HG02884 (cell line): ENCODE data around the gene LHFPL3.

Source experiments
- ATAC-seq: cut with Tn5 transposase; IDR thresholded peaks from one replicate; pipeline ENCODE4 v1.9.1; 2021; ENCODE audit warnings: mild to moderate bottlenecking, moderate library complexity; ENCODE audit not compliant: unreplicated experiment

Gene LHFPL3

DNA sequence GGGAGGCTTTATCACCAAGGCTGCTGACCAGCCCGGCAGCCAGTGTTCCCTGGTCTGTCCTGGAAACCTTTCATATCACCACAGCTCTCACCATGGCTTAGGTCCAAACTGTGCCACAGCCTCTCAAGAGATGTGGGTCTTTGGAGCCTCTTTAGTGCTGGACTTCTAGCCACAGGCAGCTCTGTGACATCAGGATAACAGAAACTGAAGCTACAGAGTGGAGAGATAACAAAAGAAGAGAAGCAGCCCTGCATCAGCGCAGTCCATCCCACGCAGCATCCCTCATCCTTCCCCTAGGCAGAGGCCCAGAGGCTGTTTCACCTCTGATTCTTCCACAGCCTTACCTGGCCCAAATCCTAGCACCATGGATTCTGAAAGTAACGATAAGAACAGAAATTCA lies 497.7 kb downstream of the LHFPL3 start:
- ATAC-seq, result no peak

DNA sequence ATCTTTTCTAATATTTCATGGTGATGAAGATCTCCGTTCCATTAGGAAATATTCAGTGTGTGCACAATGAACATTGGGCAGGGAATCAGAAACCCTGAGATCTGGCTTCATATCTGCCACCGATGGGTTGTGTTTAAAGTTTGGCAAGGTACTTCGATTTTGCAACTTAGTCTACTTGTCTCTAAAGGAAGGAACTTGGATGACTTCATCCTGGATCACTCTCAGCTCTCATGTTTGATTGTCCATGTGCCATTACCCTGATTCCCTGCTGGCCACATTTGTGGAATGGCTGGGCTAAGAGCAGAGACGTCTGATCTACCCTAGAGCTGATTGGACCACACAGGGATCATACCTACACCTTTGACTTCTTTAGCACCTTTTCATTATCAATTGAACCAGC lies 508.6 kb downstream of the LHFPL3 start:
- no peak for ATAC-seq

DNA sequence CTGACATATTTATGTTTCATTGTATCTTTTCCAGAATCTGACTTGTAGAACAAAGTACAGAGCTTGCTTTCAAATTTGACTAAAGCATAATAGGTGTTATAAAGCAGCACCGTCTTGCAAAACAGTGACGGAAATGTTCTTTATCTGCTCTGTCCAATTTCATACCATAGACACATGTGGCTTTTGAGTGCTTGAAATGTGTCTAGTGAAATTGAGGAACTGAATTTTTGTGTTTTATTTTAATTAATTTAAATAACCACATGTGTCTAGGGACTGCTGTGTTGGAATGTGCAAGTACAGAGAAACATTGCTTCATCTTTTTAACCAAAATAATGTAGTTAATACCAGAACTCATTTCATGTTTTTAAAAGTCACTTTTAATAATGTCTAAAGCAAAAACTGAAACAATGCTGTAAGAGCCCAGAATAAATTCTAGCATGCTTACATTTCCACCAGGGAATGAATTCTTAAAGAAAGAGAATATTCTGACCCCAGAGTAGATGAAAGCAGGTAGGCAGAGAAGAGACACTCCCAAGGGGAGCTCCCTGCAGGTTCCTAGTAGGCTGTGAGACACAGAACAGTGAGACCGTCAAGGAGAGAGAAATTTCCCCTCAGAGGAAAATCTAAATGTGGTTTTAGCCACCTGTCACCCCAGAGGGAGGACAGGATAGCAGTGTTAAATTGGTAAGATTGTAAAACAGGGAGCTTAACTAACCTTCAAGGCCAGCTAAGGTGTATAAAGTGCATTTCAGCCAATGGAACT lies 510.3 kb downstream of the LHFPL3 start:
- ATAC-seq, result no peak

DNA sequence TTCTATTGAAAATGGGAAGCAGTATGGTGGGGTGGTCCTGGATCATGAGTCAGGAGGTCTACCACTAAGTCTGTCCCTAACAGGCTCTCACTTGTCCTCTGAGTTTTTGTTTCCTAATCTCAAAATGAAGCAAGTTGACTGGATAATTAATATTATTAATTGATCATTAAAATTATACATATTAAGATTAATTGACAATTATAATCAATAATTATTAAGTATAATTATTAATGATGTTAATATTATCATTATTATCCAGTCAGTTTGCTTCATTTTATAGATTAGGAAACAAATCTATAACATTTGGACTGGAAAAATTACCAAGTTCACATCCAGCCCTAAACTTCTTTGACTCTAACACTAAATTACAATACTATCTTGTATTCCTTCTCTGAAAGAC lies 511.4 kb downstream of the LHFPL3 start:
- no peak for ATAC-seq

DNA sequence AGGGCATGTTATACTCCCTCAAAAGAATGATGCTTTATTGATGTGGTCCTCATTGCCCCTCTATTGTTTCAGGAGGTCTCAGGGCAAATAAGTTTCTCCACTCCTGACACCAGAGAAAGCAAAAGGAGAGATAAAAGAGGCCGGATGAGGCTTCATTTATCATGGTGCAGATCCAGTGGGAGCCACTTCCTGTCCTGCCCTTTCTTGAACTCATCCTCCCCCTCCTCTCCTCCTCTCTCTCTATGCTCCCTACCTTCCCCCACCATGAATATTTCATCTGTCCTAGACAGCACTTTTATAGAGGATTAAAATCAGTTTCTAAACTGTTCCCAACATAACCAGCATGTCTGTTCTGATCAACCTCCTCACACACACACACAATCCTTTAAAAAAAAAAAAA lies 513.4 kb downstream of the LHFPL3 start:
- no peak for ATAC-seq

DNA sequence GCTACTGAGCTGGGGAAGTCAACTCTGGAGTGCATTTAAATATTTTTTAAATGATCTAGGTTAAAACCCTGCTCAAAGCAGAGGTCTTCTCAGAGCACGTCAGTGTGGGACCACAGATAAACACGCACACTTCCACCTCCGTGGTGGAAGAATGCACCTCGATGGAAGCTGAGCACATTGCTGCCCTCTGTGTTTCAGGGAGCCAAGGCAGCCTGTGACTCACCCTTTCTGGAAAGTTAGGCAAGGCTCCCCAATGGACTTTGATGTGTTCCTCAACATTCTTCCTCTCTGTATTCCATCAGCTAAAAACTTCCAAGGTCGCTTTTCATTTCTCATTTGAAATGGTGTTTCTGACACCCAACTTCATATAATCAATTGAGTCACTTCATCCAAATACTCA lies 514.8 kb downstream of the LHFPL3 start:
- ATAC-seq, result no peak

DNA sequence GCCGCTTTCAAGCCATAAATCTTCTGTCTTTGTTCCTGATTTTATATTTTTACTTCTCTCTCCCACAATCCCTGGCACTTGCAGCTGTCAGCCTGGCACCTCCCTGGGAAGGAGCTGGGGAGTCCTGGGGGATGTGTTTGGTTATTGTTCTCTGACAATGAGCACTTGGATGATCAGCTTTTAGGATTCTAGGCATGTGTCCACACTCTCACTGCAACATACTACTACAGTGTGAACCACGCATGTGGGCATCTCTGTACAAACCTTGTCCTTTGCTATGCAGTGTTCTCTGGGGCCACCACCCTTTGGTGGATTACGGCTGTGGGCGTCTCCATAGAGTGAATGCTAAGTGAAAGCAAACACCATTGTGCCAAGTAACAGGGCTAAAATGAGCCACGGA lies 517.2 kb downstream of the LHFPL3 start:
- no peak for ATAC-seq

DNA sequence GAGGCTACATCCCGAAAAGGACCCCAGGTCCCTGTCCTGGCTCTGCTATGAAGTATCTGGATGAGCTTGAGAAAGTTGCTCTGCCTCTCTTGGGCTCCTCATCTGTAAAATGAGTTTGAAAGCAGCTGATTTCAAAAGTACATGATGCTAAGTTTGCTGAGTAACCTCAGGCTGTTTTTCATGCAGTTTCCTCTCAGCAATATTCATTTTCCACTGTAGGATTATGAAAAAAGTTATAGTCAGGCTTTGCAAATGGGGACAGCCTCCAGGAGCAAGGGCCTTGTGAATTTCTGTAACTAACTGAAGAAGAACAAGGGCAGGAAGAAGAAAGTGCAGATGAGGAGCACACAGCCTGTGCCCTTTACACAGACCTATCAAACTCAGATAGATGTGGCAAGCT lies 518.3 kb downstream of the LHFPL3 start:
- ATAC-seq, result no peak

DNA sequence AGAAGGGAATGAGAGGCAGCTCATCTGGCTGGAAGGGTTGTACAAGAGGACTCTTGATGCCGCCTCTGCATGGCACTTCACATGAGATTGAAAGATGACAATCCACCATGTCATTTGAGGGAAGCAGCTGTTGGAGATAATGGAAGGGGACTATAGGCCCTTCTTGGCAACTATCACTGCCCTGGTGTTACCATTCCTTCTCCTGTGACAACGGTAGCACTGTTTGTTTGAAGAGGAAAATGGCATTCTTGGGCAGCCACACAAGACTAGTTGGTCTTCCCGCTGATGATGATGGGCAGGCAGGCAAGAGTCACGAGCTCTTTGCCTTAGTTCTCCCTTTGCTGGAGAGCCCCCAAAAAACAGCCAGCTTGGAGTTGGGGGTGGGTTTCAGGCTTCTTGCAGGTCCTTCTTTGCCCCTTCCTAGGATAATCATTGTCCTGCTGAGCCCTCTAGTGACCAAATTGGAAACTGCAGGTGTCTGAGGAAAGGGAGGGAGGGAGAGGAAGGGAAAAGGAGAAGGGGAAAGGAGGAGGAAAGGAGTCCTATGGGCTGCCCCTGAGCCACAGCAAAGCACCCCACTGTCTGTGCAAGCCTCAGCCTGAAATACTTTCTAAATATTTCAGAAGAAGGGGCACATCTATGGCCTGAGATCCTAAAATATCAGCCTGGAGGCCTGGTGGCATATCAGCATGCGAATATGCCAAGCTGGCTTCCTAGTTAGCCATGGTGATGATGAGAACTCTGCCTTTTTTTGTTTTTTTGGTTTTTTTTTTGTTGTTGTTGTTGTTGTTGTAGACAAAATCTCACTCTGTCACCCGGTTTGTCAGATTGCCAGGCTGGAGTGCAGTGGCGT lies 520.0 kb downstream of the LHFPL3 start:
- no peak for ATAC-seq

DNA sequence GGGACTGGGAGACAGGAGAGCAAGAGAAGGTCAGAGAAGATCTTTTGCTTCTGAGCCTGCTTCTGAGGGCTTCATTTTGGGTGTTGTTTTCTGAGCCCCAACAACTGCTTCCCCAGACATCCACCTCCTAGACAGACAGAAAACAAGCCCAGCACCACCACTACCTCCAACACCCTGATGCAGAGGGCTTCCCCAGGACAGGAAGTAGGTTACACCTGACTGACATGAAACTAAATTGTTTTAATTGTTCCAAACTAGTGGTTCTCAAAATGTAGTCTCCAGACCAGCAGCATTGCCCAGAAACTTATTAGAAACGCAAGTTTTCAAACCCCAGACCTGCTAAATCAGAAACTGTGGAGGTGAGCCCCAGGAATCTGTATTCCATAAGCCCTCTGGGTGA lies 522.0 kb downstream of the LHFPL3 start:
- no peak for ATAC-seq

DNA sequence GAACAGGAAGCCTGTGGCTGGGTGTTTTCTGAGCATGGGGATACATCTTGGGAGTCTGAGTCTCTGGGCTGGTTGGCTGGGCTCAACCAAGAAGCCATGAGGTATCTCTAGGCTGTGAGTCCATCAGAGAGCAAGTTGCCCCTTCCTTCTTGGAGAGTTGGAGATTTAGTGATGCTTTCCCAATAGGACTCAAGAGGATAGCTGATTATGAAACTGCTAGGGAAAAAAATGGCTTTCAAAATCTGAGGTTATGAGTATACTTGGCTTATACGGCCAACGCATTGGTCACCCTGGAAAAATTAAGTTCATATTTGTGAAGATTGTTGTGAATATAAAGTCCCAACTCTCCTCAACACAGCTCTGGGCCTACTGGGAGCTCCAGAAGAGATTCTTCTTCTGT lies 522.9 kb downstream of the LHFPL3 start:
- ATAC-seq, result no peak

DNA sequence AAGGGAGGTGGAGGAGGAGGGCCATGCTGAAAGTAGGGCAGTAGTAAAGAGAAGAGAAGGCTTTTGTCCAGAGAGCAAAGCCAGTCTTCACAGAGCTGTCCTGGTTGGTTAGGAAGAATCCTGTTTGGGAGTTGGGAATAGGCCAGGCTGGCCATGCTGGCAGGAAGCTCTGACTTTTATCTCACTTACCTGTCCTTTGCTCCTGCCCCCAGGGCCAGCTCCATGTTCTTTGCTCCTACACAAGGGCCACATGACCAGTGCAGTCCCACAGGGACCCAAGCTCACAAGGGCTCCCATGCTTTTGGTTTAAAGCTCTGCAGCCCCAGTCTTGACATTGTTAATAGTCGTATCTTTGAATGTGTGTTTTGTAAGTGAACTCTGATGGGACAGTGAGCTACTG lies 524.0 kb downstream of the LHFPL3 start:
- no peak for ATAC-seq

DNA sequence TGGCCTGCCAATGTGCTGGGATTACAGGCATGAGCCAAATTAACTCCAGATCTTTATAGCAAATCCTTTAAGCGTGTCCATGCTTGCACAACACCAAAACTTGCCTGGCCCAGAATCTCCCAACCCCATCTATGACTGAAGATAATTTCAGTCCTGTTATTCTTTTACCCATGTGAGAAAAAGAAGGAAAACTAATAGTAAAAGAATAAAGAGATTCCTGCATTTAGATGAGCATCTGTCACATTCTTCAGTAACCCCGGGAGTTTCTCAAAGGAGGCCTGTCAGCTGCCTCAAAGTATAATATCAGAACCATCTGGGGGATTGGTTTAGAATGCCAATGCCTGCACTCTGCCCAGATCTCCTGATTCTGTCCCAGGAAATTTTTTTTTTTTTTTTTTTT lies 527.5 kb downstream of the LHFPL3 start:
- ATAC-seq, result no peak

DNA sequence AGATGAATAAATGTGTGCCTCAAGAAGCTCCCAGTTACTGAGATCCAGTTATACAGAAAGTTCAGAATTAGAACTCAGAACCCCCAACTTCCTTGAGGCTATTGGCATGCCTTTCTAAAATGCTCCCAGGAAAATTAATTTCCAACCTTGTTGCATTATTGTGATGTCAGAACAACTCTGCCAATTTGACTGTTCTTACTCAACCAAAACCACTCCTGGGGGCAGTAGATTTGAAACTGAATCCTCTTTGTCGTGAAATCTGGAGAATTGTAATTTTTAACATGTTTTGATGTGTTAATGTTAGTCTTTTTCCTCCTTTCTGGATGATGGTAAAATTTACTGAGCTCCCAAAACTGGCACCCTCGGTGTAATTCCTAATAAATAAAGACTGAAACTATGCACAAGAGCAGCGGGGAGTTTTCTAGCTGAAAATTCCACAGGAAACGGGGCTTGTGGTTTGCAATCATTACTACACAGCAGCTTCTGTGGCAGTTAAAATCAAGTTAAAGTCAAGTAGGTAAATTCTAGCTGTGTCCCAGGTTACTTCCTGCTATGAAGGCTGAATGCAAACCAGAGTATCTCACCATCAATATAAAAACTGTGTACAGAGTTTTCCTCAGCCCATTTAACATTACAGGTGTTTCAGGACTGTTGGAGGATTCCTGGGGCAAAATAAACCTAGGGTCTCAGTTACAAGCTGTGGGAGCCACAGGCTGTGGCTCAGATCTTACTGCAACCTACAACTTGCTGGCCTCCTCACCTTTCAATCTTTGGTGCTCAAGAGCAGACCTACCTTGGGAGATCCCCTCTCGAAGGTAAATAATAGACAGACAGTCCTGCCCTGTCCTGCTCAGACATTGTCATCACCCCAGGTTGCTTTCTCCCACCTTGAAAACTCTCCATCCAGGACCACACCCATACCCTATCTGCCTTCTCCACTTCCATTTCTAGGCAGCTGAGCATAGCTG lies 529.3 kb downstream of the LHFPL3 start:
- peak; percentile 66 for ATAC-seq

DNA sequence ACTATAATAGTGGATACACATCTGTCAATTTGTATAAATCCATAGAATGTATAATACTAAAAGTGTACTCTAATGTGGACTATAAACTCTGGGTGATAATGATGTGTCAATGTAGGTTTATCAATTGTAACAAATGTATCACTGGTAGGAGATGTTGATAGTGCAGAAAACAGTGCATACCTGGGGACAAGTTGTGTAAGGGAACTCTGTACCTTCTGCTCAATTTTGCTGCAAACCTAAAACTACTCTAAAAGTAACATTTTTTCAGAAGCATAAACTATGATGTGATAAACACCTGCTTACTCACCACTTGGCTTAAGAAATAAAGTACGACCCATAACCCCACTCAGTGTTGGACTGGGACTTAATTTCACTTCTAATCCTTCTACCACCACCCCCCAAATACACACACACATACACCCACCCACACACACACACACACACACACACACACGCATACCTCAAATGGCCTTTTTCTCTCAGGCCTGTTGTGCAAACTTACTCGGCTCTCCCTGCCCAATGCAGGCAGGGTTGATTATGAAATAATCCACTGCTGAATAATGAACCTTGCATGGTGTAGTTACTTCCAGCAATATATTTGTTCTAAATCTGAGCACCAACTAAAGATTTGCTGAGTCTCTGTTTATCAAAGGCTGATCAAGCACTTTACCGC lies 531.5 kb downstream of the LHFPL3 start:
- no peak for ATAC-seq

DNA sequence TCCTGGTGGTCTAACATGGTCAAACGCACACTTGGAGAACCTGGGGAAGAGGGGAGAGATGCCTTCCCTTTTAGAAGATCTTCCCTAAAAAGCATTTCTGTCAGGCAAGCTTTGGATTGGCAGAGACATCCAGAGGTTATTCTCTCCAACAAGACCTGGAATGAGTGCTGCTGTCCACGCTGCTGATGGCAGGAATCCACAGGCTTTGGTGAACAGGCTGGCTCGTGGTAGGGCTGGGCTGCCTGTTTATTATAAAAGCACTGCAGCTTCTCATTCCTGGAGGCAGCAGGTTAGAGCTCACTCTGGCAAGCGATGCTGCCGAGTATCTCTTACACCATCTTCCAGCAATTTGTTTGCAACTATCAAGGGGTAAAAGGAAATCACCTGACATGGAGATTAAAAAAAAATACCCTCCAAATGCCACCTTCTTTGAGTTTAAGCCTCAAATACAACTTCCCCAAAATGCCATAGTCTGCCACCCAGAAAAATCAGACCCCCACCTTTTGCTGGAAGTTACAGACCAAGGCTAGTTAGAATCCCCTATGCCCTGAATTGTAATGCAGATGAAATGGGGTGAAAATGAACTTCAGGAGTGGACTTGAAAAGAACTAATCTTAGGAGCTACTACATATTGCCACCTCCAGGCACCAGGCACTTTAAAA lies 533.5 kb downstream of the LHFPL3 start:
- ATAC-seq, result no peak

DNA sequence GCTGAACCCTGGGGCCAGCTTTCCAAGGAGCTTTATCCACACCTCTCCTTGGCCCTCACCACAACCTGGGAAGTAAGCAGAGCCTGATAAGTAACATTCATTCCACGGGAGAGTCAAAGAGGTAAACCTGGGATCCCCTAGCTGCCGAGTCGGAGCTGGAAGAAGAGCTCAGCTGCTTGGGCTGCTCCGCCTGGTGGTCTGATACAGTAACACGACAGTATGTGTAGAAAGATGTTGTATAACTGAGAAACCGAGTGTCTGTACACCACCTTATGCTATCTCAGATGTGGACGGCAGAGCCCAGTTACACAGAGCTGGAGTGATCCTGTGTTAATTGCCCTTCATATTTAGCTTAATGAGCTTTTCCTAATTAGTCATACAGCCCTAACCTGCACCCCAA lies 534.3 kb downstream of the LHFPL3 start:
- no peak for ATAC-seq

DNA sequence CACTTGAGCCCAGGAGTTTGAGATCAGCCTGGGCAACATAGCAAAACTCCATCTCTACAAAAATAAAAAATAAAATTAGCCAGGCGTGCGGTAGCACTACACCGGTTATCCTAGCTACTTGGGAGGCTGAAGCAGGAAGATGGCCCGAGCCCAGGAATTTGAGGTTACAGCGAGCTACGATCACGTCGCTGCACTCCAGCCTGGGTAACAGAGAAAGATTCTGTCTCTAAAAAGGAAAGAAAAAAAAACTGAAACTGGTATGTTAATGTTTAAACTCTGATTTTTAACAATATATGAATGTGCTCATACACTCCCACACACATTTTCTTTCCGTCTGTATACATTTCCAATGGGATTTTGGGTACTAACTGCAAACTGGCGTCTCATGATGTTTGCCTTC lies 545.0 kb downstream of the LHFPL3 start:
- no peak for ATAC-seq

DNA sequence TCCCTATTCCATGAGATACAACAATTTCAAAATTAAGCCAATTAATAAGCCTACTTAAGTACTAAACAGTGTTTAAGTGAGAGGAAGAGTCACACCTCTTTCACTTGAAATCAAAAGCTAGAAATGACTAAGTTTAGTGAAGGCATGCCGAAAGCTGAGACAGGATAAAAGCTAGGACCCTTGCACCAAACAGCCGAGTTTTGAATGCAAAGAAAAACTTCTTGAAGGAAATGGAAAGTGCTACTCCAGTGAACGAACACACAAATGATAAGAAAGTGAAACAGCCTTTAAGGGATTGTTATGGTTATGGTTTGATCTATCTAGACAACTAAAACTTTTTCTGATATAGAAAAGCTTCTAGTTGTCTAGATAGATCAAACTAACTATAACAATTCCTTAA lies 550.2 kb downstream of the LHFPL3 start:
- peak; percentile 79 for ATAC-seq

DNA sequence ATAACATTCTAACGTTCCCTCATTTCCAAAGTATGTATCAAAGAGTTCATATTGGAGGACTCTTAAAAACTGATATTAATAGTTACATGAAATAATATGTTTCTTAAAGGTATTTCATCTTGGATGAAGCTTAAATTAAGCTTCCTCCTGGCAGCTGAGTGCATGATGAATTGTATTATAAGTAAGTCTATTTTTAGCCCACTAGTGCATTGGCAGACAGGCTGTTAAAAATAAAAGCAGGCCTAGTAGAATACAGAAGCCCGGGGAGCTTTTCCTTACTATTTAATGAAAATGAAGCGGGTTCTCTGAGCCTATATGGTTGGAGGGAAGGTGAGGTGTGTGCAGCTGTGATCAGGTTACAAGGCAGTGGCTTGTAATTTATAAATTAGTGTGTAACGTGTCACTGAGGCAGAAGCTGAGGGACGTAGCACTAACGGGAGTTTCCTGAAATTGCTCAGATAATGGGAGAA lies 554.9 kb downstream of the LHFPL3 start:
- no peak for ATAC-seq
